Measurements from ENCODE around the gene LONRF3.

DNA sequence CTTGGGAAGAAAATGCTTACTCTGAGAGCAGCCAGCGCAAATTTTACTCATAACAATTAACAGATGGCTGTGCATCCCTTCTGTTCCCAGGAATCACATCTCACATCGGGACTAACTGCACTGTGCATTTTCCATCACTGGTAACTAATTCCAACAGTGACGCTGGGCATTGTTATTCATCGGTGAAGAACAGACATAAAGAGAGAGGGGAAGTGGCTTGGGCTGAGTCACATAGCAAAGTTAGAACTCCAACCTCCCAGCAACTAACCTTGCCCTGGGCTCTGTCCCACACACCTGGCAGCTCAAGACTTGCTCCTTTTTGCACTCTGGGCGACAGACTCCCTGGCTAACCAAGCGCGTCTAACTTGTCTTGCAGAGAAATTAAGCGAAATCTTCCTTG lies 6.4 kb upstream of the LONRF3 start:
- TF ChIP-seq, protein P1, sequence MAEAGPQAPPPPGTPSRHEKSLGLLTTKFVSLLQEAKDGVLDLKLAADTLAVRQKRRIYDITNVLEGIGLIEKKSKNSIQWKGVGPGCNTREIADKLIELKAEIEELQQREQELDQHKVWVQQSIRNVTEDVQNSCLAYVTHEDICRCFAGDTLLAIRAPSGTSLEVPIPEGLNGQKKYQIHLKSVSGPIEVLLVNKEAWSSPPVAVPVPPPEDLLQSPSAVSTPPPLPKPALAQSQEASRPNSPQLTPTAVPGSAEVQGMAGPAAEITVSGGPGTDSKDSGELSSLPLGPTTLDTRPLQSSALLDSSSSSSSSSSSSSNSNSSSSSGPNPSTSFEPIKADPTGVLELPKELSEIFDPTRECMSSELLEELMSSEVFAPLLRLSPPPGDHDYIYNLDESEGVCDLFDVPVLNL (CRISPR knock-in tag; IDR thresholded peaks at IDR 0.05; ENCODE audit: borderline replicate concordance, low read depth): no peak
- TF ChIP-seq ESRRA (CRISPR knock-in tag; IDR thresholded peaks at IDR 0.05; ENCODE audit: borderline replicate concordance) (no peak), ETV6 (CRISPR knock-in tag; IDR thresholded peaks at IDR 0.05) (no peak), ZNF423 (CRISPR knock-in tag; IDR thresholded peaks at IDR 0.05) (no peak), IRF2 (CRISPR knock-in tag; IDR thresholded peaks at IDR 0.05; ENCODE audit: borderline replicate concordance, low read depth) (no peak), CBFB (CRISPR knock-in tag; IDR thresholded peaks at IDR 0.05; ENCODE audit: low read depth) (no peak)
- TF ChIP-seq, protein P2, sequence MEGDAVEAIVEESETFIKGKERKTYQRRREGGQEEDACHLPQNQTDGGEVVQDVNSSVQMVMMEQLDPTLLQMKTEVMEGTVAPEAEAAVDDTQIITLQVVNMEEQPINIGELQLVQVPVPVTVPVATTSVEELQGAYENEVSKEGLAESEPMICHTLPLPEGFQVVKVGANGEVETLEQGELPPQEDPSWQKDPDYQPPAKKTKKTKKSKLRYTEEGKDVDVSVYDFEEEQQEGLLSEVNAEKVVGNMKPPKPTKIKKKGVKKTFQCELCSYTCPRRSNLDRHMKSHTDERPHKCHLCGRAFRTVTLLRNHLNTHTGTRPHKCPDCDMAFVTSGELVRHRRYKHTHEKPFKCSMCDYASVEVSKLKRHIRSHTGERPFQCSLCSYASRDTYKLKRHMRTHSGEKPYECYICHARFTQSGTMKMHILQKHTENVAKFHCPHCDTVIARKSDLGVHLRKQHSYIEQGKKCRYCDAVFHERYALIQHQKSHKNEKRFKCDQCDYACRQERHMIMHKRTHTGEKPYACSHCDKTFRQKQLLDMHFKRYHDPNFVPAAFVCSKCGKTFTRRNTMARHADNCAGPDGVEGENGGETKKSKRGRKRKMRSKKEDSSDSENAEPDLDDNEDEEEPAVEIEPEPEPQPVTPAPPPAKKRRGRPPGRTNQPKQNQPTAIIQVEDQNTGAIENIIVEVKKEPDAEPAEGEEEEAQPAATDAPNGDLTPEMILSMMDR (IDR thresholded peaks at IDR 0.05): no peak
- TF ChIP-seq, protein P3, sequence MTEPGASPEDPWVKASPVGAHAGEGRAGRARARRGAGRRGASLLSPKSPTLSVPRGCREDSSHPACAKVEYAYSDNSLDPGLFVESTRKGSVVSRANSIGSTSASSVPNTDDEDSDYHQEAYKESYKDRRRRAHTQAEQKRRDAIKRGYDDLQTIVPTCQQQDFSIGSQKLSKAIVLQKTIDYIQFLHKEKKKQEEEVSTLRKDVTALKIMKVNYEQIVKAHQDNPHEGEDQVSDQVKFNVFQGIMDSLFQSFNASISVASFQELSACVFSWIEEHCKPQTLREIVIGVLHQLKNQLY (CRISPR knock-in tag; IDR thresholded peaks at IDR 0.05): no peak
- TF ChIP-seq, protein P4, sequence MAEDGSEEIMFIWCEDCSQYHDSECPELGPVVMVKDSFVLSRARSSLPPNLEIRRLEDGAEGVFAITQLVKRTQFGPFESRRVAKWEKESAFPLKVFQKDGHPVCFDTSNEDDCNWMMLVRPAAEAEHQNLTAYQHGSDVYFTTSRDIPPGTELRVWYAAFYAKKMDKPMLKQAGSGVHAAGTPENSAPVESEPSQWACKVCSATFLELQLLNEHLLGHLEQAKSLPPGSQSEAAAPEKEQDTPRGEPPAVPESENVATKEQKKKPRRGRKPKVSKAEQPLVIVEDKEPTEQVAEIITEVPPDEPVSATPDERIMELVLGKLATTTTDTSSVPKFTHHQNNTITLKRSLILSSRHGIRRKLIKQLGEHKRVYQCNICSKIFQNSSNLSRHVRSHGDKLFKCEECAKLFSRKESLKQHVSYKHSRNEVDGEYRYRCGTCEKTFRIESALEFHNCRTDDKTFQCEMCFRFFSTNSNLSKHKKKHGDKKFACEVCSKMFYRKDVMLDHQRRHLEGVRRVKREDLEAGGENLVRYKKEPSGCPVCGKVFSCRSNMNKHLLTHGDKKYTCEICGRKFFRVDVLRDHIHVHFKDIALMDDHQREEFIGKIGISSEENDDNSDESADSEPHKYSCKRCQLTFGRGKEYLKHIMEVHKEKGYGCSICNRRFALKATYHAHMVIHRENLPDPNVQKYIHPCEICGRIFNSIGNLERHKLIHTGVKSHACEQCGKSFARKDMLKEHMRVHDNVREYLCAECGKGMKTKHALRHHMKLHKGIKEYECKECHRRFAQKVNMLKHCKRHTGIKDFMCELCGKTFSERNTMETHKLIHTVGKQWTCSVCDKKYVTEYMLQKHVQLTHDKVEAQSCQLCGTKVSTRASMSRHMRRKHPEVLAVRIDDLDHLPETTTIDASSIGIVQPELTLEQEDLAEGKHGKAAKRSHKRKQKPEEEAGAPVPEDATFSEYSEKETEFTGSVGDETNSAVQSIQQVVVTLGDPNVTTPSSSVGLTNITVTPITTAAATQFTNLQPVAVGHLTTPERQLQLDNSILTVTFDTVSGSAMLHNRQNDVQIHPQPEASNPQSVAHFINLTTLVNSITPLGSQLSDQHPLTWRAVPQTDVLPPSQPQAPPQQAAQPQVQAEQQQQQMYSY (CRISPR knock-in tag; IDR thresholded peaks at IDR 0.05): no peak
